ENCODE data around the gene GSDMA. TPM values are rescaled to one million over a fixed set of nuclear protein-coding genes. Genes with fewer than 3 reads are reported as not detected.

The GSDMA gene
- total and polyA plus RNA-seq, 10 of the 15 experiments (the other 5 are each of a cell fraction or from before 2014, with no cell fraction given) = 0.04 to 0.11 TPM; not detected in 8

DNA sequence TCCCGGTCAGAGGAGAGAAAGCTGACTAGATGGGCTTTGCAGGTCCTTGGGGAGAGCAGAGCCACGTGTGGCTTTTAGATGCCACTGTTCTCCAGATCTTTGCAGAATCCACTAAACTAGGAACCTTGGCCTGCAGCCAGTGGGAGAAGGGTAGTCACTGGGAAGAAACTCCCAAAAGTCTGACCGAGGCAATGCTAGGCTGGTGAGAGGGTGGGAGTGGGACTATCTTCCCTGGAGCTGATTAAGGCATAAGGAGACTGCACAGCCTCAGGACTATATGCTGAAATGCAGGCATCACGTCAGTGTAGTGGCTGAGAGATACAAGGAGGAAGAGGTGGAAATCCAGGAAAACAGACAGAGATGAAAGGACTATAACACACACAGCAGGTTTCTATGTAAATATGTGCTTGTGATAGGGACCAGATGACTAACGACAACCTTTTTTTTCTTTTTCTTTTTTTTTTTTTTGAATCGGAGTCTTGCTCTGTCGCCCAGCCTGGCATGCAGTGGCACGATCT is 2.2 kb upstream of the GSDMA start:
- no TSS peak for BruUV-seq (replicated peaks)
- H3K27ac ChIP-seq (ENCODE audit: control insufficient read depth, insufficient read depth) = no peak overlapping the region
- no peaks in the 10 kb centered on the region for H4K20me1 ChIP-seq (ENCODE audit: control insufficient read depth, insufficient read depth)
- H3K4me2 ChIP-seq (ENCODE audit: control insufficient read depth, insufficient read depth) = no peak overlapping the region
- POLR2A ChIA-PET = interaction anchor here (1.2 kb wide), 1 partner anchor 8 kb away, joined by 5 read pairs; no protein-coding TSS in a partner anchor
- H3K36me3 ChIP-seq (ENCODE audit: control insufficient read depth in 2 of 2, insufficient read depth in 2 of 2, low read length in 1 of 2) = no peaks in the 10 kb centered on the region
- ATAC-seq (no peak), DNase-seq (ENCODE audit: low read depth, low spot score) (no peak), FAIRE-seq (no peak)
- no peak overlapping the region for H2AFZ ChIP-seq (ENCODE audit: control insufficient read depth, low read depth, low read length)
- SMC1A ChIA-PET (ENCODE audit: uncharacterized antibody, unreplicated experiment) = interaction anchor here (0.6 to 5.3 kb wide), 4 partner anchors 17 to 34 kb away, joined by 3 to 38 read pairs (median 20); partner anchors contain the start of gene PSMD3
- no peak overlapping the region for H3K9ac ChIP-seq (ENCODE audit: control insufficient read depth, insufficient read depth, low read length)
- in situ Hi-C loops (cut with MboI) (no loop called here), intact Hi-C loops (cut with micrococcal nuclease; ENCODE audit: unreplicated experiment) (no loop called here)
- H3K9me3 ChIP-seq (replicated peaks; ENCODE audit: control insufficient read depth, insufficient read depth, low read length) = no peaks in the 10 kb centered on the region
- CTCF ChIA-PET = interaction anchor here (0.7 to 8.3 kb wide), 6 partner anchors 19 to 338 kb away, joined by 3 to 120 read pairs (median 28); partner anchors contain the start of gene PSMD3
- WGBS (ENCODE audit: insufficient coverage, insufficient replicate concordance, low lambda C conversion rate, missing lambda C conversion rate) = 54% methylated on average over 6 of the region's 8 CpGs
- RAD21 ChIA-PET (ENCODE audit: unreplicated experiment) = interaction anchor here (1.8 kb wide), 1 partner anchor 14 kb away, joined by 4 read pairs; no protein-coding TSS in a partner anchor
- H3K27me3 ChIP-seq (replicated peaks in 1 of 2; ENCODE audit: control insufficient read depth in 2 of 2, insufficient read depth in 2 of 2, low read length in 1 of 2) = no peaks in the 10 kb centered on the region
- H3K79me2 ChIP-seq (ENCODE audit: control insufficient read depth, insufficient read depth, low read length) = no peaks in the 10 kb centered on the region
- no peaks in the 10 kb centered on the region; the same call in 1 of the 2 replicates for H3K4me1 ChIP-seq (ENCODE audit: control insufficient read depth, insufficient read depth, low read length)
- H3K4me3 ChIP-seq = no peak overlapping the region
- TF ChIP-seq TCF3 (IDR thresholded peaks at IDR 0.05; ENCODE audit: borderline replicate concordance, insufficient read depth, low read depth, low read length) = no peak
- TF ChIP-seq HCFC1 (IDR thresholded peaks at IDR 0.05; ENCODE audit: low read length) = no peak
- no peak for TF ChIP-seq PAX5 (IDR thresholded peaks at IDR 0.05; ENCODE audit: borderline replicate concordance, low read depth, low read length)
- TF ChIP-seq LARP7 (IDR thresholded peaks at IDR 0.05) = no peak
- TF ChIP-seq, protein P1, sequence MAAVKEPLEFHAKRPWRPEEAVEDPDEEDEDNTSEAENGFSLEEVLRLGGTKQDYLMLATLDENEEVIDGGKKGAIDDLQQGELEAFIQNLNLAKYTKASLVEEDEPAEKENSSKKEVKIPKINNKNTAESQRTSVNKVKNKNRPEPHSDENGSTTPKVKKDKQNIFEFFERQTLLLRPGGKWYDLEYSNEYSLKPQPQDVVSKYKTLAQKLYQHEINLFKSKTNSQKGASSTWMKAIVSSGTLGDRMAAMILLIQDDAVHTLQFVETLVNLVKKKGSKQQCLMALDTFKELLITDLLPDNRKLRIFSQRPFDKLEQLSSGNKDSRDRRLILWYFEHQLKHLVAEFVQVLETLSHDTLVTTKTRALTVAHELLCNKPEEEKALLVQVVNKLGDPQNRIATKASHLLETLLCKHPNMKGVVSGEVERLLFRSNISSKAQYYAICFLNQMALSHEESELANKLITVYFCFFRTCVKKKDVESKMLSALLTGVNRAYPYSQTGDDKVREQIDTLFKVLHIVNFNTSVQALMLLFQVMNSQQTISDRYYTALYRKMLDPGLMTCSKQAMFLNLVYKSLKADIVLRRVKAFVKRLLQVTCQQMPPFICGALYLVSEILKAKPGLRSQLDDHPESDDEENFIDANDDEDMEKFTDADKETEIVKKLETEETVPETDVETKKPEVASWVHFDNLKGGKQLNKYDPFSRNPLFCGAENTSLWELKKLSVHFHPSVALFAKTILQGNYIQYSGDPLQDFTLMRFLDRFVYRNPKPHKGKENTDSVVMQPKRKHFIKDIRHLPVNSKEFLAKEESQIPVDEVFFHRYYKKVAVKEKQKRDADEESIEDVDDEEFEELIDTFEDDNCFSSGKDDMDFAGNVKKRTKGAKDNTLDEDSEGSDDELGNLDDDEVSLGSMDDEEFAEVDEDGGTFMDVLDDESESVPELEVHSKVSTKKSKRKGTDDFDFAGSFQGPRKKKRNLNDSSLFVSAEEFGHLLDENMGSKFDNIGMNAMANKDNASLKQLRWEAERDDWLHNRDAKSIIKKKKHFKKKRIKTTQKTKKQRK (IDR thresholded peaks at IDR 0.05; ENCODE audit: low read depth, low read length) = no peak
- TF ChIP-seq BCL11A (IDR thresholded peaks at IDR 0.05; ENCODE audit: low read depth, low read length) = no peak
- TF ChIP-seq RELB (IDR thresholded peaks at IDR 0.05; ENCODE audit: low read depth) = no peak
- no peak for TF ChIP-seq BMI1 (IDR thresholded peaks at IDR 0.05; ENCODE audit: borderline replicate concordance)
- no peak for TF ChIP-seq SIN3A (IDR thresholded peaks at IDR 0.05; ENCODE audit: low read depth, low read length)
- no peak for TF ChIP-seq PML (IDR thresholded peaks at IDR 0.05; ENCODE audit: low read length)
- TF ChIP-seq NBN (IDR thresholded peaks at IDR 0.05) = no peak
- TF ChIP-seq POLR2AphosphoS5 (IDR thresholded peaks at IDR 0.05; ENCODE audit: low read length) = no peak
- TF ChIP-seq MTA3 (IDR thresholded peaks at IDR 0.05; ENCODE audit: borderline replicate concordance, low read length) = no peak
- TF ChIP-seq SPI1 (IDR thresholded peaks at IDR 0.05; ENCODE audit: borderline replicate concordance, insufficient read depth, low read depth, low read length) = no peak
- no peak for TF ChIP-seq KLF5 (IDR thresholded peaks at IDR 0.05; ENCODE audit: partially characterized antibody)
- TF ChIP-seq, protein P2, sequence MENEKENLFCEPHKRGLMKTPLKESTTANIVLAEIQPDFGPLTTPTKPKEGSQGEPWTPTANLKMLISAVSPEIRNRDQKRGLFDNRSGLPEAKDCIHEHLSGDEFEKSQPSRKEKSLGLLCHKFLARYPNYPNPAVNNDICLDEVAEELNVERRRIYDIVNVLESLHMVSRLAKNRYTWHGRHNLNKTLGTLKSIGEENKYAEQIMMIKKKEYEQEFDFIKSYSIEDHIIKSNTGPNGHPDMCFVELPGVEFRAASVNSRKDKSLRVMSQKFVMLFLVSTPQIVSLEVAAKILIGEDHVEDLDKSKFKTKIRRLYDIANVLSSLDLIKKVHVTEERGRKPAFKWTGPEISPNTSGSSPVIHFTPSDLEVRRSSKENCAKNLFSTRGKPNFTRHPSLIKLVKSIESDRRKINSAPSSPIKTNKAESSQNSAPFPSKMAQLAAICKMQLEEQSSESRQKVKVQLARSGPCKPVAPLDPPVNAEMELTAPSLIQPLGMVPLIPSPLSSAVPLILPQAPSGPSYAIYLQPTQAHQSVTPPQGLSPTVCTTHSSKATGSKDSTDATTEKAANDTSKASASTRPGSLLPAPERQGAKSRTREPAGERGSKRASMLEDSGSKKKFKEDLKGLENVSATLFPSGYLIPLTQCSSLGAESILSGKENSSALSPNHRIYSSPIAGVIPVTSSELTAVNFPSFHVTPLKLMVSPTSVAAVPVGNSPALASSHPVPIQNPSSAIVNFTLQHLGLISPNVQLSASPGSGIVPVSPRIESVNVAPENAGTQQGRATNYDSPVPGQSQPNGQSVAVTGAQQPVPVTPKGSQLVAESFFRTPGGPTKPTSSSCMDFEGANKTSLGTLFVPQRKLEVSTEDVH (IDR thresholded peaks at IDR 0.05; ENCODE audit: low read depth, partially characterized antibody) = no peak
- no peak for TF ChIP-seq ZNF274 (IDR thresholded peaks at IDR 0.05; ENCODE audit: insufficient read depth, insufficient read length)

Data from GM12878 (cell line).